ENCODE results near the gene VPS50.

DNA sequence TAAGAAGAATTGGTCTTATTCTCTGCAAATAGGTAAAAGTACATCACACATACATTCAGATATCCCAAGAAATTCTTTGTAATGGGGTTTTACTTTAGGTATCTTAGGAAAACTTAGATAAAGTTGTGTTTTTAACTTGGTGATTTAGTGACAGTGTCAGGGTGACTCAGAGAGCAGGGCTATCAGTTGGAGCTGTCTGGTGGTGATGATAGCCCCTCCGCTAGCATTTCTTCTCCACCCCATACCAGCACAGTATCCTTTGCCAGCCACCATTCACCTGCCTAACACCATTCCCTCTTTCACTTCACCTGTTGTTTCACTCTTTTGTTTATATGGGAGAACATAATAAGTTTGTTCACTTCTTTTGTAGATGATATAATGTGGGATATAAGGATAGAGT, 30.4 kb downstream of the VPS50 start:
- TF ChIP-seq CTCF (IDR thresholded peaks at IDR 0.05) = no peak
- no peak for TF ChIP-seq POLR2A (IDR thresholded peaks at IDR 0.05)
